GM19193 (cell line): Measurements from ENCODE around the gene ERI3.

ENCODE experiments used
- POLR2A ChIP-seq: IDR thresholded peaks from 4 replicates; pipeline ENCODE4 v1.6.1; 2011; ENCODE audit not compliant: insufficient read depth, insufficient read length; ENCODE audit errors: extremely low read depth

Gene ERI3

DNA sequence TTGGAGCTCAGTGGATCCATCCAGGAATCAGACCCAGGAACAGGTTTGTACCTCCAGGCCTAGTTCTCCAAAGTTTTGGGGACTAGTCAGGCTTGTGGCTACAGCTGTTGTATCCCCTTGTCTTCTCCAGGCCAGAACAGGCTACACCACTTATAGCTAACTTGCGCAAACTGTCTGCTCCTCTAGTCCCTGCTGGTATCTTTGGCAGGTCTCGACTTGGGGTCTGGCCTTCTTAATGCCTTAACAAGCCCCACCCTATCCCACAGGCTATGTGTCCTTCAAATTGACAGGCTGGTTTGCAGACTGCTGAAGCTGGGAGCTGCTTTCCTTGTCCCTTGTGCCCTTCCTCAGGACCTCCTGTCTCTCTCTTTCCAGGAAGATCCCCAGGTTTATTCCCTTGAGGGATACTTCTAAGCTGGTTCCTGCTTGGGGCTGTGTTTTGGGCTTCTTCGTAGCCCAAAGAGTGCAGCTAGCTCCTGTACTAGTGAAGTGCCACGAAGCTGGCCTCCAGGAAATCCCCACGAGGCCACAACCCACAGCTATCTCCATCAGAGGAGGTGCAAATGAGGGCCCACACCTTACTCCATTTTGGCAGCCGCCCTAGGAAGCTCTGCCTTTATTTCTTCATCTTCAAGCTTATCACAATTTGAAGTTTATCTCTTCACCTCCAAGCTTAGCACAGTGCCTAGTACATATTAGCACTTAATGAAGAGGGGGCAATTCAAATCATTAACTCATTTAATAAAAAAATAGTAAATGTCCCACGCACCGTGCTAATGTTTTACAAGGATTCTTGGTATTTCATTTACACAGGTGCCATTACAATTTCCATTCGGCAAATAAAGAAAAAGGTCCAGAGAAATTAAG, 142.5 kb downstream of the ERI3 start:
- no peak for TF ChIP-seq POLR2A

DNA sequence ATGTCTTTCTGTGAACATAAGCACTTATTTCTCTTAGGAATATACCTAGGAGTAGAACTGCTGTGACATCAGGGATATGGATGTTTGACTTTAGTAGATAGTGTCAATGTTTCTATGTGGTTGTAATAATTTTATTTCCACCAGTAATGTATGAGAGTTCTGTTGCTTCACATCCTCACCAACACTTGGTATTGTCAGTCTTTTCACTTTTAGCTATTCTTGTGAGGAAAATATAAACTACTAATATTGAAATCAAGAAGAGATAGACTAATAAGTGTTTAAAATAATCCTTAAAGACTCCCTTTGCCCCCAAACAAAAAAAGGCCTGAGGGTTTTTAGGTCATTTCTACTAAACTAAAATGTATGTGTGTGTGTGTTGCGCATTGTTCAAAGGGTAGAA, 144.5 kb downstream of the ERI3 start:
- no peak for TF ChIP-seq POLR2A

DNA sequence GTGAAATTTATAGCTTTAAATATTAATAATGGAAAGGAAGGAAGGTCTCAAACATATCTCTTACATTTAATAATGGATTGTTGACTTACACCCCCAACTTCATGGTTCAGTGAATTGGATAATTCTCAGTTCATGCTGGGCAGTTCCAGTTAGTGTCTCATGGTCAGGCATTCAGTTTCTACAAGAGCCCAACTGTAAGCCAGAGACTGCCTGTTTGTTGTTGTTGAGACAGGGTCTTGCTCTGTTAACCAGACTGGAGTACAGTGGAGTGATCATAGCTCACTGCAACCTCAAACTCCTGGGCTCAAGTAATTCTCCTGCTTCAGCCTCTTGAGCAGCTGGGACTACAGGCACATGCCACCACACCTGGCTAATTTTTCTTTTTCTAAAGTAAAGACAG, 146.8 kb downstream of the ERI3 start:
- TF ChIP-seq POLR2A: no peak

DNA sequence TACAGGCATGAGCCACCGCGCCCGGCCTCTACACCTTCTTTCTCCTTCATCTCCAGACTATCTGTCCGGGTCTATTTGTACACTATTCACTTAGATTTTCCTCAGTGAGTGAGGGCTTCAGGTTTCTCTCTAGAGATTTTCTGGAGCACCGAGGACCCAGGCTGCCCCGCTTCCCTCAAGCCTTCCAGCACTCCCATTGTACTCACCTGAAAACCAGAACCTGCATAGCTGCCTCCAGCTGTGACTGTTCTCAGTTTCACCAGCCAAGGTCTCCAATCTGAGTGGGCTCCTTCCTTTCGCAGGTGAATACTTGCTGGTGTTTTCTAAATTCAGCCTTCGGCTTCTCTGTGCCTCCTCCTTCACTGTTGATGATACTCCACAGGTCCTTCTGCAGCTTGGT, 154.7 kb downstream of the ERI3 start:
- no peak for TF ChIP-seq POLR2A

DNA sequence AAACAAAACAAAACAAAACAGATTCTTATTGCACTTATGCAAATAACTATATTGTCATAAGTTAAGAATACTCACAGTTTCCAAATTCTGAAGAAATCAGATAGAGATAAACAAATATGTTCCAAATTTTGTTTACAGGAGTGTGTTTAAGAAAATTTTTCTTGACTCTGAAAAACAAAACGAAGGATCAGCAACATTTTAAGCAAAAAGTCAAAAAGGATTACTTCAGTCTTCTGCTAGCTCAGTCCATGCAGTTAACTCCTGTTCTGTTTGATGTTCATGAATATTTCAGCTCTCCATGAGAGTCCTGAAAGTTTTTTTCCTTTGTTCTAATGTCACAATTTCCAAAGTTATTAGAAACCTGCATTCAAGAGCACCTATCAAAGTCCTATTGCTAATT, 180.4 kb downstream of the ERI3 start:
- no peak for TF ChIP-seq POLR2A
